ENCODE measurements around the gene PLCG2.

DNA sequence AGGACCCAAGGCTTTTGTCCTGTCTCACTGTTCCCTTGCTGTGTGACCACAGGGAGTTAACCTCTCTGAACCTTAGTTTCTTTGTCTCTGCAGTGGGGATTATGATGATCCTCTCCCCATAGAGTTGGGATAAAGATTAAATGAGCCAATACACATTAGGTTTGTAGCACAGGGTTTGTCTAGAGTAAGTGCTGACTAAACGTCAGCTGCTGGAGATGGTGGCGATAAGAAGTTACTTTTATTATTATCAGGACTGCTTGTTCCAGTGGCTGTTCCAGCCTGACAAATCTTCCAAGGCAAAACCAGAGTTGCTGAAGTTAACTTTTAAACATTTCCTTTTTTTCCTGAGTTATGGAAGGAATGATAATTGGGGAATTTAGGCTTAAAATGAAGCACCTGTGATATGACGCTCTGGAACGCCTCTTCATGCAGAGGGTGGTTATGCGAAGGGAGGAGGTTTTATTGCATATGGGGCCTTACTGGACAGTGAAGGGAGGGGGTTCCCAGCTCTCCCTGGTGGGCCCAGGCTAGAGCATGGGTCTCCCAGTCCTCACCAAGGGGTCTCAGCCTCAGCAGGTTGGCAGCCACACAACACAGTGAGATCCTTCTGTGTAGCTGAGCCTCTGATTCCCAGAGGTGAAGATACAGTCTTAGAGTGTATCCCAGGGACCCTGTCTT, 35.8 kb downstream of the PLCG2 start:
- TF ChIP-seq, protein P1, sequence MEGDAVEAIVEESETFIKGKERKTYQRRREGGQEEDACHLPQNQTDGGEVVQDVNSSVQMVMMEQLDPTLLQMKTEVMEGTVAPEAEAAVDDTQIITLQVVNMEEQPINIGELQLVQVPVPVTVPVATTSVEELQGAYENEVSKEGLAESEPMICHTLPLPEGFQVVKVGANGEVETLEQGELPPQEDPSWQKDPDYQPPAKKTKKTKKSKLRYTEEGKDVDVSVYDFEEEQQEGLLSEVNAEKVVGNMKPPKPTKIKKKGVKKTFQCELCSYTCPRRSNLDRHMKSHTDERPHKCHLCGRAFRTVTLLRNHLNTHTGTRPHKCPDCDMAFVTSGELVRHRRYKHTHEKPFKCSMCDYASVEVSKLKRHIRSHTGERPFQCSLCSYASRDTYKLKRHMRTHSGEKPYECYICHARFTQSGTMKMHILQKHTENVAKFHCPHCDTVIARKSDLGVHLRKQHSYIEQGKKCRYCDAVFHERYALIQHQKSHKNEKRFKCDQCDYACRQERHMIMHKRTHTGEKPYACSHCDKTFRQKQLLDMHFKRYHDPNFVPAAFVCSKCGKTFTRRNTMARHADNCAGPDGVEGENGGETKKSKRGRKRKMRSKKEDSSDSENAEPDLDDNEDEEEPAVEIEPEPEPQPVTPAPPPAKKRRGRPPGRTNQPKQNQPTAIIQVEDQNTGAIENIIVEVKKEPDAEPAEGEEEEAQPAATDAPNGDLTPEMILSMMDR (IDR thresholded peaks at IDR 0.05; ENCODE audit: low read depth, low read length) = no peak
- TF ChIP-seq EZH2phosphoT487 (IDR thresholded peaks at IDR 0.05; ENCODE audit: low read depth) = no peak

Data from OCI-LY3 (cell line).